HepG2 (cell line): ENCODE measurements around the gene ZP2. TPM values are rescaled to one million over a fixed set of nuclear protein-coding genes. Genes with fewer than 3 reads are reported as not detected.

Experiments
- CBX2 ChIP-seq, 2 experiments: fragments of 200-600 bp in 1 of 2; sonication (generic); formaldehyde crosslinking in 1 of 2; IDR thresholded peaks; 2 replicates each; pipeline versions ENCODE4 v1.7.0 to v1.8.1; 2018 to 2022; ENCODE audit warnings: low read depth in 2 of 2, low read length in 1 of 2, mild to moderate bottlenecking in 1 of 2, missing genetic modification reagents in 1 of 2
- EP300 ChIP-seq, 3 experiments: sonication (generic) in 1 of 3; formaldehyde crosslinking in 1 of 3; IDR thresholded peaks; 2 replicates each; pipeline versions ENCODE4 v1.5.1 to v1.6.1; 2011 to 2020; ENCODE audit warnings: low read depth in 2 of 3, low read length in 2 of 3, borderline replicate concordance in 1 of 3, improper control_type of control experiment in 1 of 3, mild to moderate bottlenecking in 1 of 3, missing genetic modification reagents in 1 of 3, moderate library complexity in 1 of 3
- EZH2 ChIP-seq: conservative IDR thresholded peaks from 2 replicates; pipeline ENCODE4 v1.6.1; 2012; ENCODE audit warnings: mild to moderate bottlenecking, low read depth, low read length, moderate library complexity
- FOSL1 ChIP-seq: sonication (generic); formaldehyde crosslinking; IDR thresholded peaks from 2 replicates; pipeline ENCODE4 v1.9.0; 2021; ENCODE audit warnings: missing genetic modification reagents, borderline replicate concordance
- GPBP1L1 ChIP-seq: sonication (generic); formaldehyde crosslinking; IDR thresholded peaks from 2 replicates; pipeline ENCODE4 v1.5.0; 2020; ENCODE audit warnings: mild to moderate bottlenecking, missing genetic modification reagents
- HOXA7 ChIP-seq: sonication (generic); formaldehyde crosslinking; IDR thresholded peaks from 2 replicates; pipeline ENCODE4 v1.8.1; 2022; ENCODE audit warnings: mild to moderate bottlenecking, missing genetic modification reagents, moderate library complexity
- KDM2A ChIP-seq: sonication (generic); formaldehyde crosslinking; IDR thresholded peaks from 2 replicates; pipeline ENCODE4 v1.4.0; 2020; ENCODE audit warnings: low read depth, missing genetic modification reagents, borderline replicate concordance
- MAF1 ChIP-seq: sonication (generic); formaldehyde crosslinking; IDR thresholded peaks from 2 replicates; pipeline ENCODE4 v1.5.0; 2020; ENCODE audit warnings: missing genetic modification reagents, borderline replicate concordance
- MIXL1 ChIP-seq: IDR thresholded peaks from 2 replicates; pipeline ENCODE4 v1.6.1; 2016
- MLLT10 ChIP-seq: sonication (generic); formaldehyde crosslinking; IDR thresholded peaks from 2 replicates; pipeline ENCODE4 v1.4.0; 2020; ENCODE audit warnings: missing genetic modification reagents
- MXD3 ChIP-seq: IDR thresholded peaks from 2 replicates; pipeline ENCODE4 v1.6.1; 2016; ENCODE audit warnings: mild to moderate bottlenecking, missing biosample characterization, missing genetic modification reagents
- PTBP1 ChIP-seq: fragments of 200-400 bp; formaldehyde crosslinking; IDR thresholded peaks from 2 replicates; pipeline ENCODE4 v1.6.1; 2018; ENCODE audit warnings: low read length, low read depth; ENCODE audit not compliant: poor library complexity, severe bottlenecking
- RNF219 ChIP-seq: sonication (generic); formaldehyde crosslinking; IDR thresholded peaks from 2 replicates; pipeline ENCODE4 v1.5.0; 2020; ENCODE audit warnings: mild to moderate bottlenecking, missing genetic modification reagents
- SIX4 ChIP-seq: sonication (generic); formaldehyde crosslinking; IDR thresholded peaks from 2 replicates; pipeline ENCODE4 v1.4.0; 2020; ENCODE audit warnings: missing genetic modification reagents
- SRSF1 ChIP-seq: fragments of 200-400 bp; formaldehyde crosslinking; optimal IDR thresholded peaks from 2 replicates; pipeline ENCODE3; 2017; ENCODE audit warnings: mild to moderate bottlenecking, low read depth, low read length, moderate library complexity
- ZBTB38 ChIP-seq: sonication (generic); formaldehyde crosslinking; IDR thresholded peaks from 2 replicates; pipeline ENCODE4 v1.5.1; 2020; ENCODE audit warnings: mild to moderate bottlenecking, missing genetic modification reagents
- ZNF10 ChIP-seq: sonication (generic); formaldehyde crosslinking; IDR thresholded peaks from 2 replicates; pipeline ENCODE4 v1.4.0; 2020; ENCODE audit warnings: mild to moderate bottlenecking, low read depth, missing genetic modification reagents, borderline replicate concordance
- ZNF253 ChIP-seq: sonication (generic); formaldehyde crosslinking; IDR thresholded peaks from 2 replicates; pipeline ENCODE4 v1.8.0; 2022; ENCODE audit warnings: mild to moderate bottlenecking, missing genetic modification reagents, borderline replicate concordance
- ZNF3 ChIP-seq: IDR thresholded peaks from 2 replicates; pipeline ENCODE4 v1.7.0; 2017; ENCODE audit warnings: inconsistent platforms
- ZNF34 ChIP-seq: sonication (generic); formaldehyde crosslinking; IDR thresholded peaks from 2 replicates; pipeline ENCODE4 v1.4.0; 2020; ENCODE audit warnings: mild to moderate bottlenecking, missing genetic modification reagents, borderline replicate concordance
- ZNF431 ChIP-seq: sonication (generic); formaldehyde crosslinking; IDR thresholded peaks from 2 replicates; pipeline ENCODE4 v1.9.0; 2022; ENCODE audit warnings: missing genetic modification reagents, low read depth, mild to moderate bottlenecking, borderline replicate concordance
- ZNF496 ChIP-seq: sonication (generic); formaldehyde crosslinking; IDR thresholded peaks from 2 replicates; pipeline ENCODE4 v1.8.1; 2023; ENCODE audit warnings: mild to moderate bottlenecking, moderate library complexity, missing genetic modification reagents; ENCODE audit not compliant: insufficient replicate concordance
- ZNF724P ChIP-seq: sonication (generic); formaldehyde crosslinking; IDR thresholded peaks from 2 replicates; pipeline ENCODE4 v1.8.0; 2022; ENCODE audit warnings: missing genetic modification reagents, borderline replicate concordance
- polyA plus RNA-seq, 8 experiments: library from polyadenylated mRNA; depleted of rRNA in 3 of 8; stranded (reverse) in 7 of 8; unstranded in 1 of 8; fragments of >200 nt; fragmentation: Illumina TruSeq in 4 of 8; extraction: Trizol in 4 of 8; gene quantifications; 2 replicates each; pipeline versions ENCODE4 v1.2.1 to v1.2.3, GENCODE V29; 2011 to 2016; ENCODE audit warnings: low read depth in 4 of 8, missing spikeins in 1 of 8, mixed read lengths in 1 of 8; ENCODE audit not compliant: insufficient read depth in 1 of 8
- total RNA-seq, 5 experiments: library from RNA; depleted of rRNA; stranded (reverse); fragments of >200 nt; fragmentation: Illumina TruSeq; extraction: Trizol; gene quantifications; 2 replicates each; pipeline ENCODE4 v1.2.3, GENCODE V29; 2016; ENCODE audit warnings: low read depth in 1 of 5
- TF ChIP-seq, protein P1 (sequence below): conservative IDR thresholded peaks from 2 replicates; pipeline ENCODE4 v1.6.1; 2018; ENCODE audit warnings: missing genetic modification reagents

ZP2 gene
- total and polyA plus RNA-seq, 2 of the 13 experiments (the other 11 are each of a cell fraction or from before 2014, with no cell fraction given), result not detected

GRCh38 chr16:21233521-21234150 is 22.3 kb upstream of the ZP2 start, which contains the start of gene ANKS4B (continued):
- TF ChIP-seq PTBP1 (no peak), ZNF724P (no peak), ZNF253 (no peak), ZNF496 (no peak), SIX4 (CRISPR knock-in tag) (peak; percentile 72), MIXL1 (CRISPR knock-in tag) (peak; percentile 100), ZNF10 (CRISPR knock-in tag) (no peak), MXD3 (CRISPR knock-in tag) (no peak), MLLT10 (CRISPR knock-in tag) (no peak), SRSF1 (no peak), ZNF34 (CRISPR knock-in tag) (0 out of 2 replicates have a peak, but pooled peaks have one; percentile 77), KDM2A (CRISPR knock-in tag) (peak; percentile 75; the same call in 1 of the 2 replicates), GPBP1L1 (no peak), FOSL1 (CRISPR knock-in tag) (no peak), HOXA7 (CRISPR knock-in tag) (no peak), CBX2 (IDR thresholded peaks at IDR 0.05; ENCODE audit: low read depth, low read length) (no peak), CBX2 (CRISPR knock-in tag; IDR thresholded peaks at IDR 0.05; ENCODE audit: low read depth) (no peak), EZH2 (no peak), MAF1 (CRISPR knock-in tag) (no peak), ZNF431 (CRISPR knock-in tag) (0 out of 2 replicates have a peak, but pooled peaks have one; percentile 66), EP300 (IDR thresholded peaks at IDR 0.05; ENCODE audit: low read depth in 2 of 2, low read length in 2 of 2) (peak in 1 of 2 experiments; percentile 89; a peak in 2 of 4 replicates), EP300 (CRISPR knock-in tag; IDR thresholded peaks at IDR 0.05; ENCODE audit: borderline replicate concordance) (peak; percentile 85), RNF219 (peak; percentile 82), ZBTB38 (CRISPR knock-in tag) (peak; percentile 71; the same call in 1 of the 2 replicates), ZNF3 (CRISPR knock-in tag) (peak; percentile 51; the same call in 1 of the 2 replicates)
- TF ChIP-seq, protein P1, sequence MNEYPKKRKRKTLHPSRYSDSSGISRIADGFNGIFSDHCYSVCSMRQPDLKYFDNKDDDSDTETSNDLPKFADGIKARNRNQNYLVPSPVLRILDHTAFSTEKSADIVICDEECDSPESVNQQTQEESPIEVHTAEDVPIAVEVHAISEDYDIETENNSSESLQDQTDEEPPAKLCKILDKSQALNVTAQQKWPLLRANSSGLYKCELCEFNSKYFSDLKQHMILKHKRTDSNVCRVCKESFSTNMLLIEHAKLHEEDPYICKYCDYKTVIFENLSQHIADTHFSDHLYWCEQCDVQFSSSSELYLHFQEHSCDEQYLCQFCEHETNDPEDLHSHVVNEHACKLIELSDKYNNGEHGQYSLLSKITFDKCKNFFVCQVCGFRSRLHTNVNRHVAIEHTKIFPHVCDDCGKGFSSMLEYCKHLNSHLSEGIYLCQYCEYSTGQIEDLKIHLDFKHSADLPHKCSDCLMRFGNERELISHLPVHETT (CRISPR knock-in tag), result peak; percentile 61; the same call in 1 of the 2 replicates
